SJCRH30 (cell line): ENCODE measurements around the gene MTSS2. TPM values are rescaled to one million over a fixed set of nuclear protein-coding genes. Genes with fewer than 3 reads are reported as not detected.

Source experiments
- DNase-seq, 2 experiments: peaks; one replicate each; pipeline ENCODE4 v3.0.0-alpha.2; 2015 to 2020
- H3K27ac ChIP-seq: fragments of 250-450 bp; sonication (Bioruptor Pico); 2 replicates; pipeline ENCODE4 v1.5.1; 2020; ENCODE audit warnings: mild to moderate bottlenecking, moderate library complexity
- H3K27me3 ChIP-seq: fragments of 250-450 bp; sonication (Bioruptor Pico); 2 replicates; pipeline ENCODE4 v1.5.1; 2020; ENCODE audit warnings: mild to moderate bottlenecking, moderate library complexity
- H3K36me3 ChIP-seq: fragments of 250-450 bp; sonication (Bioruptor Pico); 2 replicates; pipeline ENCODE4 v1.5.1; 2020; ENCODE audit warnings: mild to moderate bottlenecking, moderate library complexity
- H3K4me1 ChIP-seq: fragments of 250-450 bp; sonication (Bioruptor Pico); 2 replicates; pipeline ENCODE4 v1.5.1; 2020; ENCODE audit warnings: mild to moderate bottlenecking, moderate library complexity
- H3K4me3 ChIP-seq: fragments of 250-450 bp; sonication (Bioruptor Pico); 2 replicates; pipeline ENCODE4 v1.5.1; 2020; ENCODE audit warnings: mild to moderate bottlenecking, moderate library complexity
- H3K9me3 ChIP-seq: fragments of 250-450 bp; sonication (Bioruptor Pico); replicated peaks from 2 replicates; pipeline ENCODE4 v1.5.1; 2020; ENCODE audit warnings: mild to moderate bottlenecking, moderate library complexity
- total RNA-seq: library from RNA; depleted of rRNA; stranded (reverse); fragments of >200 nt; shearing (Covaris generic); gene quantifications from 2 replicates; pipeline ENCODE4 v1.2.3, GENCODE V29; 2014

Gene MTSS2
- total RNA-seq, 1 experiment from 2014 or later = 27.4 TPM

- DNase-seq = peak; percentile 55 to 60
- Histone ChIP-seq H3K4me1 (peaks cover 69% of the 10 kb centered on the region), H3K36me3 (no peaks in the 10 kb centered on the region), H3K4me3 (no peak overlapping the region), H3K27me3 (no peaks in the 10 kb centered on the region), H3K27ac (peak overlapping the region; percentile 56), H3K9me3 (no peaks in the 10 kb centered on the region)
Measured at GRCh38 chr16:70688246-70688742, 2.4 kb upstream of the MTSS2 start.

GRCh38 chr16:70687671-70688245 is 1.9 kb upstream of the MTSS2 start:
- H3K27me3 ChIP-seq = no peaks in the 10 kb centered on the region
- no peak for DNase-seq
- H3K36me3 ChIP-seq = no peaks in the 10 kb centered on the region
- H3K4me3 ChIP-seq = no peak overlapping the region
- H3K4me1 ChIP-seq = peaks cover 63% of the 10 kb centered on the region
- no peaks in the 10 kb centered on the region for H3K9me3 ChIP-seq
- H3K27ac ChIP-seq = peak overlapping the region; percentile 56

DNA sequence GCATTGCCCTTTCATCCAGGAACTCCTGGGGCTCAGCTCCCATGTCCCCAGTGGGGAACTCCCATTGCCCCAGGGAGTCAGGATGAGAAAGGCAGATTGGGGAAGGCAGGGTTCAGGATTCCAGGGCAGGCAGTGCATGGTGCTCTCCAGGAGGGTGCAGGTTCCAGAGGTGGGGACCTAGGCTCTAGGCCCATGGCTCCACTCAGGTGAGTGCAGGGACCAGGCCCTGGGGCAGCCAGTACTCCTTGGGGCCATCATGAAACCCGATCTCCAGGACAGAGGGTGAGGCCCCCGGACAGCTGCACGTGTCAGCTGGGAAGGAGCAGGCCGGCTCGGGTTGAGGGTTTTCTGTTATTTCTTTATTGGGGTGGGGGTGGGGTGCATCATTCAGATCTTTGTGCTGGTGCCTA is 1.3 kb upstream of the MTSS2 start:
- no peaks in the 10 kb centered on the region for H3K36me3 ChIP-seq
- peak; percentile 78 to 86 for DNase-seq
- H3K4me1 ChIP-seq = peaks cover 57% of the 10 kb centered on the region
- H3K27ac ChIP-seq = peak overlapping the region; percentile 56
- H3K9me3 ChIP-seq = no peaks in the 10 kb centered on the region
- H3K4me3 ChIP-seq = peak overlapping the region; percentile 65
- H3K27me3 ChIP-seq = no peaks in the 10 kb centered on the region

GRCh38 chr16:70686376-70687101 is 686 bp upstream of the MTSS2 start:
- Histone ChIP-seq H3K36me3 (no peaks in the 10 kb centered on the region), H3K9me3 (no peaks in the 10 kb centered on the region), H3K4me1 (peaks cover 51% of the 10 kb centered on the region), H3K4me3 (peak overlapping the region; percentile 65), H3K27ac (peak overlapping the region; percentile 56), H3K27me3 (no peaks in the 10 kb centered on the region)
- DNase-seq = peak; percentile 58 to 70

- peaks cover 39% of the 10 kb centered on the region for H3K4me1 ChIP-seq
Measured at GRCh38 chr16:70685061-70685937, 554 bp downstream of the MTSS2 start.

GRCh38 chr16:70684146-70685060 is 1.4 kb downstream of the MTSS2 start:
- H3K27ac ChIP-seq = no peak overlapping the region
- no peak for DNase-seq
- H3K4me3 ChIP-seq = peak overlapping the region; percentile 91
- no peaks in the 10 kb centered on the region for H3K27me3 ChIP-seq
- H3K36me3 ChIP-seq = no peaks in the 10 kb centered on the region
- H3K4me1 ChIP-seq = peaks cover 30% of the 10 kb centered on the region
- no peaks in the 10 kb centered on the region for H3K9me3 ChIP-seq

More at GRCh38 chr16:70685061-70685937, 554 bp downstream of the MTSS2 start:
- Histone ChIP-seq H3K27me3 (no peaks in the 10 kb centered on the region), H3K36me3 (no peaks in the 10 kb centered on the region), H3K27ac (peak overlapping the region; percentile 59; the same call in 1 of the 2 replicates), H3K9me3 (no peaks in the 10 kb centered on the region), H3K4me3 (peak overlapping the region; percentile 91)
- DNase-seq = peak in 1 of 2 experiments; percentile 31

GRCh38 chr16:70683146-70683944 is 2.5 kb downstream of the MTSS2 start:
- Histone ChIP-seq H3K4me1 (peaks cover 19% of the 10 kb centered on the region), H3K4me3 (no peak overlapping the region), H3K36me3 (no peaks in the 10 kb centered on the region), H3K9me3 (no peaks in the 10 kb centered on the region), H3K27ac (no peak overlapping the region), H3K27me3 (no peaks in the 10 kb centered on the region)
- DNase-seq = no peak

DNA sequence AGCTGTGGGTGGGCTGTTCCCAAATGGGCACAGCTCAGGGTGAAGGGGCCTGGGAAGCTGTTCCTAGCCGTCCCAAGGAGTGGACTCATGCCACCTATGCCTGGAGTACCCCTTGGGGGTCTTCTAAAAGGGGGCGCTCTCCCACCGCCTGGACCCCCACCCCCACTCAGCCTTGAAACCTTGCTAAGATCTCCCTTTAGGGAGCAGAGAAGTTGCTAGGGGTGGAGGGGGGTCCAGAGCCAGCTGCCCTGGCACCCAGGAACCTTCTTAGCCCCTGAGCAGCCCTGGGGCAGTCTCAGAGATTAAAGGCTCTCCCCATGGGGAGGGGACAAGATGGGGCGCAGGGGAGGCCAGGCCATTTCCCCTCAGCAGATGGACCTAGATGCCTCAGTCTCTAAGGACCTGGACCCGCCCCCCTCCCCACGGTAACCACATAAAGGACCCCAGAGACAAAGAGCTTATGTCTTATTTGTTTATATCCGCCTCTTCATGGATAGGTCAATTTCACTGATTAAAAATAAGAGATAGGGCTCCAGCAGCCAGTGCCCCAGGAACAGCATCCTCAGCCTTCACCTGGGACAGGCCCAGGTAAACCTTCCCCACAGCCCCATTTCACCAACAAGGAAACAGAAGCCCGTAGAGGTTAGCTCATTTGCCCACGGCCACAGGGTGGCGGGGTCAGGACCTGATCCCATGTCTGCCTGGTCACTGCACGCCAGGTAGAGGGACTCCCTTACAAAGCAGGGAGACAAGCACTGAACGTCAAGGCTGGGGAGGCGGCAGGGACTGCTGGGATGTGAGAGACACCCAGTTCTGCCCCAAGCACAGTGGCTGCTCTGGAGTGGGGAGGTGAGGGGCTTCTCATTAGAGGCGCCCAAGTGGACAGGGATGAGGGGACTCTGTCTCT is 3.4 kb downstream of the MTSS2 start:
- no peak overlapping the region for H3K4me3 ChIP-seq
- H3K9me3 ChIP-seq = no peaks in the 10 kb centered on the region
- no peak overlapping the region for H3K27ac ChIP-seq
- no peak for DNase-seq
- H3K36me3 ChIP-seq = peaks cover 8% of the 10 kb centered on the region; the same call in 1 of the 2 replicates
- peaks cover 11% of the 10 kb centered on the region for H3K4me1 ChIP-seq
- H3K27me3 ChIP-seq = no peaks in the 10 kb centered on the region

GRCh38 chr16:70681382-70682238 is 4.2 kb downstream of the MTSS2 start:
- Histone ChIP-seq H3K27ac (no peak overlapping the region), H3K36me3 (peaks cover 9% of the 10 kb centered on the region; the same call in 1 of the 2 replicates)

DNA sequence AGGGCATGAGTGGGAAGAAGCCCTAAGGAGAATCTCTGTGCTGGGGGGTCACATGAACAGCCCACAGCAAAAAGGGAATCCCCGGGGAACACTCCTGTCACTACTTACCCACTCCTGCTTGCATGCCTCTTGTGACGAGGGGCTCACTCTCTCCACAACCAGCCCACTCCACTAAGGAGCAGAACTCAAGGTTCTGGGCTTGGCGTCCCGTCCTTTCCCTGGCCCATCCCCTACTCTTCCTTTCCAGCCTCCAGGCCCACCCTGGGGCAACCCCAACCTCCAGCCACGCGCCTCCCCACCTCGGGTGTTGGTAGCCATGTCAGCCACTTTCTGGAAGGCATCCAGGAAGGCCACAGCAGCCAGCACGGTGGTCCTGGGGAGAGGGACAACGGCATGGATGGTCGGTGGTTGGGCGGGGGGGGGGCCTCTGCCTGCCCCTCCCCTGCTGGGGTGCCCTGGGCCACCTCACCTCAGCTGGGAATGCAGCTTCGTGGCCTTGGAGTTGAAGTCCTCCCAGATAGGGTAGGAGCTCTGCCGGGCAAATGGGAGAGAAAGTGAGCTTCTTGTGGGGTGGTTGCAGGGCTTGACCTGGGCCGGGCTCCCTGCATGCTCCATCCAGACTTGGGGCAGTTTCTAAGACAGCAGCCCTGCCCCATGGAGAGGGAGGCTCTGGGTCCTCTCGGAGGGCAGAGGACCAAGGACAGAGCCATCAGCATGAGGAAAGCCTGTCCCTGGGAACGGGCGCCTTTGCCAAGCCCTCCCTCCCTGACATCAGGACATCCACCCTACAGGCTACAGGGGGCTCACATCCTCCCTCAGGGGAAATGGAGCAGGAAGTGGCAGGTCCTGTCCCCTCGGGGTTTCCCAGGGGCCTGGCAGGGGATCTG is 5.1 kb downstream of the MTSS2 start:
- Histone ChIP-seq H3K4me1 (no peaks in the 10 kb centered on the region; the same call in 1 of the 2 replicates), H3K27me3 (no peaks in the 10 kb centered on the region), H3K9me3 (no peaks in the 10 kb centered on the region), H3K27ac (no peak overlapping the region), H3K4me3 (no peak overlapping the region), H3K36me3 (peaks cover 10% of the 10 kb centered on the region; the same call in 1 of the 2 replicates)
- no peak for DNase-seq

More at GRCh38 chr16:70681382-70682238, 4.2 kb downstream of the MTSS2 start:
- H3K4me3 ChIP-seq = no peak overlapping the region
- no peak for DNase-seq
- no peaks in the 10 kb centered on the region for H3K27me3 ChIP-seq
- H3K4me1 ChIP-seq = peaks cover 3% of the 10 kb centered on the region; the same call in 1 of the 2 replicates
- no peaks in the 10 kb centered on the region for H3K9me3 ChIP-seq
